Peyer's patch (tissue), 4 donors: ENCODE data around the gene ACCSL.

ENCODE experiments used
- POLR2A ChIP-seq, 2 donors: fragments of 450-650 bp; IDR thresholded peaks; one replicate each; pipeline ENCODE4 v1.5.1; 2017; ENCODE audit warnings: antibody characterized with exemption in 2 of 2, mild to moderate bottlenecking in 2 of 2, moderate library complexity in 2 of 2
- TF ChIP-seq, protein P1 (sequence below), 6 experiments: fragments of 450-650 bp in 4 of 6; fragments of 200-600 bp in 2 of 6; sonication (generic) in 1 of 6; IDR thresholded peaks; one replicate each; pipeline ENCODE4 v1.5.1; 2017 to 2019; ENCODE audit warnings: antibody characterized with exemption in 6 of 6, mild to moderate bottlenecking in 3 of 6, moderate library complexity in 1 of 6

DNA sequence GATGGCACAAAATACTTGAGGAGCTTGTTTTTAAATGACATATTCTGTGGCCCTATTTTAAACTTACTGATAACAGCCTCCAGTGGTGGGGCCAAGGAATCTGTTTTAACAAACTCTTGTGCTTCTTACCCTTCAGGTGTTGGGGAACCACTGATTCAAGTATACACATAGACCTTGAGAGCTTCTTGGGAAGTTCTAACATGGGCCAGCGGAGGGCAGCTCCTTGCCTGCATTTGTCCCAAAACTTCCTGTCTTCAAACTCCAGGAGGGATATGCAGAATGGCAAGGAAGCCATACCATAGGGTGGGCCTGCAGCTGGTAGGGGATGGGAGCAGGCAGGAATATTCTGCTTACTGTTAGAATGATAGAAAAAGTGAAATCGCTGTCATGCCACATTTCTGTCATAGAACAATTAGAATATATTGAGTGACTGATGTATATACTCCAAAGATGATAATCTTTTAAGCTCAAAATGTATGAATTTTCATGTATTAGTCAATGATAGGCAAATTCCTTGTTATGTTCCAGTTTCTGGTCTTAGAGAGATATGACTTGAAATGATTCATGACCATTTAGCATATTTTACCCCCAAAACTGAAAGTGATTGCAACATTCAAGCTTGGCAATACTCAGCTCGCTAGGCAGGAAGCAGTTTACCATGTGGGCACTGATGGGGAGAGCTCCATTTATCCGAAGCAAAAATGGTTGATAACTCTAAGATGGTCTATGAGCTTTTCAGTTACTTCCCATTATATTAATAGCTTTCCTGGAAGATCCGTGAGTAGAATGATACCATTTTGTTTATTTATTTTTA is 56.9 kb downstream of the ACCSL start:
- TF ChIP-seq, protein P1, sequence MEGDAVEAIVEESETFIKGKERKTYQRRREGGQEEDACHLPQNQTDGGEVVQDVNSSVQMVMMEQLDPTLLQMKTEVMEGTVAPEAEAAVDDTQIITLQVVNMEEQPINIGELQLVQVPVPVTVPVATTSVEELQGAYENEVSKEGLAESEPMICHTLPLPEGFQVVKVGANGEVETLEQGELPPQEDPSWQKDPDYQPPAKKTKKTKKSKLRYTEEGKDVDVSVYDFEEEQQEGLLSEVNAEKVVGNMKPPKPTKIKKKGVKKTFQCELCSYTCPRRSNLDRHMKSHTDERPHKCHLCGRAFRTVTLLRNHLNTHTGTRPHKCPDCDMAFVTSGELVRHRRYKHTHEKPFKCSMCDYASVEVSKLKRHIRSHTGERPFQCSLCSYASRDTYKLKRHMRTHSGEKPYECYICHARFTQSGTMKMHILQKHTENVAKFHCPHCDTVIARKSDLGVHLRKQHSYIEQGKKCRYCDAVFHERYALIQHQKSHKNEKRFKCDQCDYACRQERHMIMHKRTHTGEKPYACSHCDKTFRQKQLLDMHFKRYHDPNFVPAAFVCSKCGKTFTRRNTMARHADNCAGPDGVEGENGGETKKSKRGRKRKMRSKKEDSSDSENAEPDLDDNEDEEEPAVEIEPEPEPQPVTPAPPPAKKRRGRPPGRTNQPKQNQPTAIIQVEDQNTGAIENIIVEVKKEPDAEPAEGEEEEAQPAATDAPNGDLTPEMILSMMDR (IDR thresholded peaks at IDR 0.05), result no peak
- no peak for TF ChIP-seq POLR2A (IDR thresholded peaks at IDR 0.05)
